HepG2 (cell line): ENCODE data around the gene C2.

Source experiments
- GABPA ChIP-seq, 2 experiments: IDR thresholded peaks; 2 replicates each; pipeline ENCODE4 v1.6.1; 2011 to 2016; ENCODE audit warnings: low read depth in 2 of 2, low read length in 1 of 2, missing biosample characterization in 1 of 2, missing genetic modification characterization in 1 of 2
- MYNN ChIP-seq: sonication (generic); formaldehyde crosslinking; IDR thresholded peaks from 2 replicates; pipeline ENCODE4 v1.4.0; 2020; ENCODE audit warnings: mild to moderate bottlenecking, low read depth, missing genetic modification reagents
- RELA ChIP-seq: sonication (generic); formaldehyde crosslinking; IDR thresholded peaks from 2 replicates; pipeline ENCODE4 v1.4.0; 2020; ENCODE audit warnings: missing genetic modification reagents
- ZNF24 ChIP-seq: fragments of 450-650 bp; IDR thresholded peaks from 2 replicates; pipeline ENCODE4 v1.6.1; 2017; ENCODE audit warnings: antibody characterized with exemption, mild to moderate bottlenecking
- ZNF263 ChIP-seq: sonication (generic); formaldehyde crosslinking; IDR thresholded peaks from 2 replicates; pipeline ENCODE4 v1.4.0; 2020; ENCODE audit warnings: missing genetic modification reagents
- ZSCAN30 ChIP-seq: sonication (generic); formaldehyde crosslinking; IDR thresholded peaks from 2 replicates; pipeline ENCODE4 v1.5.0; 2020; ENCODE audit warnings: mild to moderate bottlenecking, missing genetic modification reagents

DNA sequence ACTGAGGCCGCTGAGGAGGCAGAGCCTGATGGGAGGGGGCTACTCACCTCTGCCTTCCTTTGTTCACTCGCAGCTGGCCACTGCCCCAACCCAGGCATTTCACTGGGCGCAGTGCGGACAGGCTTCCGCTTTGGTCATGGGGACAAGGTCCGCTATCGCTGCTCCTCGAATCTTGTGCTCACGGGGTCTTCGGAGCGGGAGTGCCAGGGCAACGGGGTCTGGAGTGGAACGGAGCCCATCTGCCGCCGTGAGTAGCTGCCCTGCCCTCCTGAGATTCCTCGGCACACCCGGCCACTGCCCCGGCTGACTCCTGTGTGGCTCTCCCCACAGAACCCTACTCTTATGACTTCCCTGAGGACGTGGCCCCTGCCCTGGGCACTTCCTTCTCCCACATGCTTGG lies 6.0 kb downstream of the C2 start:
- TF ChIP-seq RELA (CRISPR knock-in tag) (no peak), MYNN (CRISPR knock-in tag) (no peak), GABPA (IDR thresholded peaks at IDR 0.05; ENCODE audit: low read depth, low read length) (no peak), GABPA (CRISPR knock-in tag; IDR thresholded peaks at IDR 0.05; ENCODE audit: low read depth) (no peak), ZNF263 (no peak), ZNF24 (no peak), ZSCAN30 (CRISPR knock-in tag) (no peak)
